Measurements from ENCODE around the gene TSEN2.
"Not testable (repeated sequence)": the region's sequence is repeated elsewhere in the genome, so short reads cannot be mapped to it uniquely, and the experiment has no call there.

Gene TSEN2

GRCh38 chr3:12452361-12453330 lies 31.6 kb upstream of the TSEN2 start:
- no peak for DNase-seq

GRCh38 chr3:12454076-12454815 lies 30.0 kb upstream of the TSEN2 start:
- DNase-seq: no peak

- no peak for DNase-seq
These were observed 29.5 kb upstream of the TSEN2 start for GRCh38 chr3:12454816-12455121.

- no peak for DNase-seq
These were observed 28.5 kb upstream of the TSEN2 start for GRCh38 chr3:12455740-12456139.

GRCh38 chr3:12456441-12456840 lies 27.8 kb upstream of the TSEN2 start:
- DNase-seq: no peak

- DNase-seq: not testable (repeated sequence)
These were observed 26.9 kb upstream of the TSEN2 start for GRCh38 chr3:12457380-12457779.

- no peak for DNase-seq
These were observed 25.4 kb upstream of the TSEN2 start for GRCh38 chr3:12458901-12459300.

GRCh38 chr3:12460127-12460526 lies 24.2 kb upstream of the TSEN2 start:
- DNase-seq: no peak

- no peak for DNase-seq
These were observed 23.1 kb upstream of the TSEN2 start for GRCh38 chr3:12461097-12461649.

GRCh38 chr3:12462159-12462947 lies 21.9 kb upstream of the TSEN2 start:
- DNase-seq: no peak

GRCh38 chr3:12463686-12464085 lies 20.6 kb upstream of the TSEN2 start:
- DNase-seq: no peak

GRCh38 chr3:12464181-12464580 lies 20.1 kb upstream of the TSEN2 start:
- DNase-seq: no peak

GRCh38 chr3:12465151-12465835 lies 19.0 kb upstream of the TSEN2 start:
- no peak for DNase-seq

- DNase-seq: no peak
These were observed 18.4 kb upstream of the TSEN2 start for GRCh38 chr3:12465836-12466225.

GRCh38 chr3:12467746-12468145 lies 16.5 kb upstream of the TSEN2 start:
- DNase-seq: no peak

- no peak for DNase-seq
These were observed 16.0 kb upstream of the TSEN2 start for GRCh38 chr3:12468276-12468675.

GRCh38 chr3:12468757-12469156 lies 15.5 kb upstream of the TSEN2 start:
- no peak for DNase-seq

- DNase-seq: not testable (repeated sequence)
These were observed 15.1 kb upstream of the TSEN2 start for GRCh38 chr3:12469222-12469621.

- no peak for DNase-seq
These were observed 14.2 kb upstream of the TSEN2 start for GRCh38 chr3:12470111-12470510.

GRCh38 chr3:12470680-12471079 lies 13.6 kb upstream of the TSEN2 start:
- no peak for DNase-seq

- no peak for DNase-seq
These were observed 13.0 kb upstream of the TSEN2 start for GRCh38 chr3:12471241-12471640.

- DNase-seq: no peak
These were observed 12.2 kb upstream of the TSEN2 start for GRCh38 chr3:12472000-12472610.

Data from SHP77 (cell line).